Liver (tissue), 9 donors: ENCODE results near the gene SPTBN5. TPM values are rescaled to one million over a fixed set of nuclear protein-coding genes. Genes with fewer than 3 reads are reported as not detected.

Source experiments
- DNase-seq: peaks from one replicate; pipeline ENCODE4 v3.0.0-alpha.2; 2017; ENCODE audit warnings: low spot score
- H3K27ac ChIP-seq, 2 donors: one replicate each; pipeline ENCODE4 v1.7.0; 2013; ENCODE audit warnings: inconsistent platforms in 2 of 2, low read length in 2 of 2, control low read depth in 1 of 2, low read depth in 1 of 2, mild to moderate bottlenecking in 1 of 2
- H3K27me3 ChIP-seq, 4 donors: one replicate each; pipeline versions ENCODE4 v1.6.1 to v1.7.0; 2013; ENCODE audit warnings: low read length in 3 of 4, inconsistent platforms in 1 of 4, mild to moderate bottlenecking in 1 of 4, moderate library complexity in 1 of 4; ENCODE audit not compliant: control insufficient read depth in 4 of 4, insufficient read depth in 4 of 4
- H3K36me3 ChIP-seq, 4 donors: one replicate each; pipeline versions ENCODE4 v1.6.1 to v1.7.0; 2013; ENCODE audit warnings: low read length in 3 of 4, mild to moderate bottlenecking in 3 of 4, low read depth in 1 of 4, moderate library complexity in 1 of 4; ENCODE audit not compliant: control insufficient read depth in 4 of 4, insufficient read depth in 3 of 4
- H3K4me1 ChIP-seq, 4 donors: one replicate each; pipeline versions ENCODE4 v1.6.1 to v1.7.0; 2013; ENCODE audit warnings: low read length in 3 of 4, mild to moderate bottlenecking in 3 of 4, moderate library complexity in 1 of 4; ENCODE audit not compliant: control insufficient read depth in 4 of 4, insufficient read depth in 4 of 4
- H3K4me3 ChIP-seq, 3 donors: one replicate each; pipeline versions ENCODE4 v1.6.1 to v1.7.0; 2013; ENCODE audit warnings: low read length in 3 of 3, control low read depth in 1 of 3, low read depth in 1 of 3, mild to moderate bottlenecking in 1 of 3
- H3K9ac ChIP-seq, 2 donors: one replicate each; pipeline ENCODE4 v1.7.0; 2013; ENCODE audit warnings: low read length in 2 of 2, mild to moderate bottlenecking in 2 of 2, moderate library complexity in 2 of 2, control low read depth in 1 of 2, low read depth in 1 of 2
- H3K9me3 ChIP-seq, 4 donors: one replicate each; pipeline versions ENCODE4 v1.6.1 to v1.7.0; 2013; ENCODE audit warnings: low read length in 3 of 4; ENCODE audit not compliant: control insufficient read depth in 4 of 4
- ATF3 ChIP-seq: IDR thresholded peaks from 2 replicates; pipeline ENCODE4 v1.6.1; 2016; ENCODE audit warnings: antibody characterized with exemption
- EGR1 ChIP-seq, 2 donors: IDR thresholded peaks; 2 replicates each; pipeline ENCODE4 v1.6.1; 2016 to 2018; ENCODE audit warnings: antibody characterized with exemption in 2 of 2, low read depth in 2 of 2
- FOXA1 ChIP-seq: IDR thresholded peaks from 2 replicates; pipeline ENCODE4 v1.6.1; 2016; ENCODE audit warnings: antibody characterized with exemption
- FOXA2 ChIP-seq: IDR thresholded peaks from 2 replicates; pipeline ENCODE4 v1.6.1; 2016; ENCODE audit warnings: antibody characterized with exemption
- GABPA ChIP-seq, 2 donors: IDR thresholded peaks in 1 of 2; conservative IDR thresholded peaks in 1 of 2; 2 replicates each; pipeline ENCODE4 v1.6.1; 2016; ENCODE audit warnings: antibody characterized with exemption in 2 of 2, mild to moderate bottlenecking in 1 of 2, moderate library complexity in 1 of 2
- HNF4A ChIP-seq, 2 donors: conservative IDR thresholded peaks; 2 replicates each; pipeline ENCODE4 v1.6.1; 2016; ENCODE audit warnings: antibody characterized with exemption in 2 of 2, mild to moderate bottlenecking in 2 of 2
- HNF4G ChIP-seq: IDR thresholded peaks from 2 replicates; pipeline ENCODE4 v1.6.1; 2016; ENCODE audit warnings: antibody characterized with exemption
- JUND ChIP-seq, 2 donors: IDR thresholded peaks; 2 replicates each; pipeline ENCODE4 v1.6.1; 2016; ENCODE audit warnings: antibody characterized with exemption in 2 of 2
- MAX ChIP-seq: IDR thresholded peaks from 2 replicates; pipeline ENCODE4 v1.6.1; 2016; ENCODE audit warnings: antibody characterized with exemption
- REST ChIP-seq: IDR thresholded peaks from 2 replicates; pipeline ENCODE4 v1.6.1; 2016; ENCODE audit warnings: antibody characterized with exemption, mild to moderate bottlenecking
- RXRA ChIP-seq, 2 donors: IDR thresholded peaks; 2 replicates each; pipeline ENCODE4 v1.6.1; 2017 to 2018; ENCODE audit warnings: antibody characterized with exemption in 2 of 2, mild to moderate bottlenecking in 1 of 2
- SP1 ChIP-seq: IDR thresholded peaks from 2 replicates; pipeline ENCODE4 v1.6.1; 2018; ENCODE audit warnings: antibody characterized with exemption, mild to moderate bottlenecking
- YY1 ChIP-seq: IDR thresholded peaks from 2 replicates; pipeline ENCODE4 v1.6.1; 2016; ENCODE audit warnings: antibody characterized with exemption, mild to moderate bottlenecking
- WGBS: extraction: QIAGEN DNeasy Blood & Tissue Kit; methylation state at CpG from one replicate; pipeline ENCODE4 v1.1.7; 2013; 5-methylcytosine and 5-hydroxymethylcytosine counted together
- polyA plus RNA-seq, 2 donors: library from polyadenylated mRNA; stranded (reverse) in 1 of 2; unstranded in 1 of 2; fragments of 200-250 nt in 1 of 2; fragments of >200 nt in 1 of 2; fragmentation: Nextera tagmentation in 1 of 2; extraction: Ambion mirVana in 1 of 2; gene quantifications; one replicate each; pipeline versions ENCODE4 v1.2.1 to v1.2.3, GENCODE V29; 2013 to 2015
- total RNA-seq, 2 donors: library from RNA; depleted of rRNA; stranded (reverse); fragments of >200 nt; gene quantifications; one replicate each; pipeline ENCODE4 v1.2.3, GENCODE V29; 2014
- TF ChIP-seq, protein P1 (sequence below): IDR thresholded peaks from 2 replicates; pipeline ENCODE4 v1.6.1; 2016; ENCODE audit warnings: antibody characterized with exemption
- TF ChIP-seq, protein P2 (sequence below): fragments of 150-350 bp; IDR thresholded peaks from 2 replicates; pipeline ENCODE4 v1.5.1; 2017; ENCODE audit warnings: improper control_type of control experiment, low read depth, low read length; ENCODE audit not compliant: missing input control
- donor health status: healthy.
- donor health status: healthy.
- donor health status: healthy.
- donor health status: healthy.
- donor health status: healthy.

The SPTBN5 gene
- total and polyA plus RNA-seq, 4 donors = 0.12 to 1.7 (median 0.17) TPM

DNA sequence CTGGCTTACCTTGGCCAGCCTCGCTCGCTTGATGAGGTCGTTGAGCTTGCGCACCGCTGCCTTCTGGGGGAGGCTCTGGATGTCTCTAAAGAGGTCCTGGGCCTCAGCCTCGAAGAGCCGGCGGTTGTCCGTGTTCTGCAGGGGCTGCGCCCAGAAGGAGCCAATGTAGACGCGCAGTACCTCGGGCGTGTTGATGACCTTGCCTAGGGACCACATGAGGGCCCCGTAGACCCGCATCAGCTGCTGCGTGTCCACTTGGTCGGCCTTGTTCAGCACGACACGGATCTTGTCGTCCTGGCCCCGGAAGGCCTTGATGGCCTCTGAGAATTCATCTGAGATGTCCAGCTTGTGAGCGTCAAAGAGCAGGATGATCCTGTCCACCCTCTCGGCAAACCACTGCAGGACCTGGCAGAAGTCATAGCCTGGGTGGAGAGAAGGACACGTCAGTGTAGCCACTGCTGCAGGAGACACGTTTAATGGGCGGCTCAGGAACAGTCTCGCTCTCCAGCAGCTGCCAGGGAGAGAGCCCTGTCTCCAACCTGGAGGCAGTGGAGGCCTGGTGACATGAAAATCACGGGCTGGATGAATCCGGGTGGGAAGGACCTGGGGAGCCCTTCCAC, 25.5 kb upstream of the SPTBN5 start:
- 96% methylated on average over 30 of the region's 30 CpGs for WGBS
- TF ChIP-seq, protein P1, sequence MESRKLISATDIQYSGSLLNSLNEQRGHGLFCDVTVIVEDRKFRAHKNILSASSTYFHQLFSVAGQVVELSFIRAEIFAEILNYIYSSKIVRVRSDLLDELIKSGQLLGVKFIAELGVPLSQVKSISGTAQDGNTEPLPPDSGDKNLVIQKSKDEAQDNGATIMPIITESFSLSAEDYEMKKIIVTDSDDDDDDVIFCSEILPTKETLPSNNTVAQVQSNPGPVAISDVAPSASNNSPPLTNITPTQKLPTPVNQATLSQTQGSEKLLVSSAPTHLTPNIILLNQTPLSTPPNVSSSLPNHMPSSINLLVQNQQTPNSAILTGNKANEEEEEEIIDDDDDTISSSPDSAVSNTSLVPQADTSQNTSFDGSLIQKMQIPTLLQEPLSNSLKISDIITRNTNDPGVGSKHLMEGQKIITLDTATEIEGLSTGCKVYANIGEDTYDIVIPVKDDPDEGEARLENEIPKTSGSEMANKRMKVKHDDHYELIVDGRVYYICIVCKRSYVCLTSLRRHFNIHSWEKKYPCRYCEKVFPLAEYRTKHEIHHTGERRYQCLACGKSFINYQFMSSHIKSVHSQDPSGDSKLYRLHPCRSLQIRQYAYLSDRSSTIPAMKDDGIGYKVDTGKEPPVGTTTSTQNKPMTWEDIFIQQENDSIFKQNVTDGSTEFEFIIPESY = no peak
- TF ChIP-seq FOXA1 (no peak), JUND (IDR thresholded peaks at IDR 0.05) (no peak), YY1 (no peak), RXRA (IDR thresholded peaks at IDR 0.05) (no peak), SP1 (no peak), ATF3 (no peak), FOXA2 (no peak), GABPA (IDR thresholded peaks at IDR 0.05 in 1 of 2, conservative IDR thresholded peaks at IDR 0.05 in 1 of 2) (no peak), MAX (no peak), HNF4A (conservative IDR thresholded peaks at IDR 0.05) (no peak), HNF4G (no peak)
- TF ChIP-seq, protein P2, sequence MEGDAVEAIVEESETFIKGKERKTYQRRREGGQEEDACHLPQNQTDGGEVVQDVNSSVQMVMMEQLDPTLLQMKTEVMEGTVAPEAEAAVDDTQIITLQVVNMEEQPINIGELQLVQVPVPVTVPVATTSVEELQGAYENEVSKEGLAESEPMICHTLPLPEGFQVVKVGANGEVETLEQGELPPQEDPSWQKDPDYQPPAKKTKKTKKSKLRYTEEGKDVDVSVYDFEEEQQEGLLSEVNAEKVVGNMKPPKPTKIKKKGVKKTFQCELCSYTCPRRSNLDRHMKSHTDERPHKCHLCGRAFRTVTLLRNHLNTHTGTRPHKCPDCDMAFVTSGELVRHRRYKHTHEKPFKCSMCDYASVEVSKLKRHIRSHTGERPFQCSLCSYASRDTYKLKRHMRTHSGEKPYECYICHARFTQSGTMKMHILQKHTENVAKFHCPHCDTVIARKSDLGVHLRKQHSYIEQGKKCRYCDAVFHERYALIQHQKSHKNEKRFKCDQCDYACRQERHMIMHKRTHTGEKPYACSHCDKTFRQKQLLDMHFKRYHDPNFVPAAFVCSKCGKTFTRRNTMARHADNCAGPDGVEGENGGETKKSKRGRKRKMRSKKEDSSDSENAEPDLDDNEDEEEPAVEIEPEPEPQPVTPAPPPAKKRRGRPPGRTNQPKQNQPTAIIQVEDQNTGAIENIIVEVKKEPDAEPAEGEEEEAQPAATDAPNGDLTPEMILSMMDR = no peak
- no peak overlapping the region for H3K4me3 ChIP-seq
- H3K9ac ChIP-seq = no peak overlapping the region
- peaks cover 0 to 5% (median 2%) of the 10 kb centered on the region in 4 donors for H3K36me3 ChIP-seq
- H3K4me1 ChIP-seq = peaks cover 7 to 20% (median 13%) of the 10 kb centered on the region in 4 donors
- H3K27me3 ChIP-seq = no peaks in the 10 kb centered on the region
- H3K9me3 ChIP-seq = peaks cover 0 to 9% (median 0%) of the 10 kb centered on the region in 4 donors
- no peak overlapping the region for H3K27ac ChIP-seq
- no peak for DNase-seq

- Histone ChIP-seq H3K27ac (no peak overlapping the region), H3K27me3 (no peaks in the 10 kb centered on the region), H3K4me3 (no peak overlapping the region), H3K9me3 (peaks cover 0 to 9% (median 0%) of the 10 kb centered on the region in 4 donors), H3K9ac (no peak overlapping the region), H3K4me1 (peaks cover 7 to 20% (median 13%) of the 10 kb centered on the region in 4 donors), H3K36me3 (peaks cover 0 to 5% (median 2%) of the 10 kb centered on the region in 4 donors)
- DNase-seq = no peak
- 97% methylated on average over 8 of the region's 8 CpGs for WGBS
- TF ChIP-seq REST (no peak), EGR1 (IDR thresholded peaks at IDR 0.05; ENCODE audit: low read depth in 2 of 2) (no peak), JUND (IDR thresholded peaks at IDR 0.05) (no peak), ATF3 (no peak), SP1 (no peak), HNF4A (conservative IDR thresholded peaks at IDR 0.05) (no peak), HNF4G (no peak)
- TF ChIP-seq, protein P1 = no peak
These were observed 24.8 kb upstream of the SPTBN5 start for GRCh38 chr15:41918506-41919126.
